GM18909 (cell line): ENCODE data around the gene AKAP8L.
A peak's percentile ranks its signal among the peaks of the same experiment; 100 is the strongest.

ENCODE experiments used
- ATAC-seq: cut with Tn5 transposase; IDR thresholded peaks from one replicate; pipeline ENCODE4 v1.9.1; 2021; ENCODE audit warnings: mild to moderate bottlenecking; ENCODE audit not compliant: unreplicated experiment, poor library complexity

Gene AKAP8L

GRCh38 chr19:15394426-15394825, 24.4 kb downstream of the AKAP8L start:
- ATAC-seq = no peak

- no peak for ATAC-seq
Observed at GRCh38 chr19:15393963-15394362, 24.8 kb downstream of the AKAP8L start.

GRCh38 chr19:15390814-15391213, 28.0 kb downstream of the AKAP8L start:
- no peak for ATAC-seq

GRCh38 chr19:15381864-15382263, 36.9 kb downstream of the AKAP8L start:
- no peak for ATAC-seq

GRCh38 chr19:15381429-15381828, 37.4 kb downstream of the AKAP8L start:
- ATAC-seq = no peak

GRCh38 chr19:15379999-15380647, 38.7 kb downstream of the AKAP8L start:
- ATAC-seq = peak; percentile 31

- ATAC-seq = peak; percentile 85
Observed at GRCh38 chr19:15379083-15379998, 39.4 kb downstream of the AKAP8L start, which contains the start of gene AKAP8. AKAP8 (minus strand) TSS chr19:15379787; CDS start chr19:15379731, 56 bp downstream.

GRCh38 chr19:15378534-15379082, 40.2 kb downstream of the AKAP8L start:
- no peak for ATAC-seq

- no peak for ATAC-seq
Observed at GRCh38 chr19:15374796-15375440, 43.9 kb downstream of the AKAP8L start.

- no peak for ATAC-seq
Observed at GRCh38 chr19:15374105-15374651, 44.6 kb downstream of the AKAP8L start.

- no peak for ATAC-seq
Observed at GRCh38 chr19:15373644-15374043, 45.1 kb downstream of the AKAP8L start.

- no peak for ATAC-seq
Observed at GRCh38 chr19:15372891-15373301, 45.9 kb downstream of the AKAP8L start.

GRCh38 chr19:15372470-15372869, 46.3 kb downstream of the AKAP8L start:
- ATAC-seq = no peak

GRCh38 chr19:15371786-15372380, 46.9 kb downstream of the AKAP8L start:
- ATAC-seq = no peak

- no peak for ATAC-seq
Observed at GRCh38 chr19:15371119-15371518, 47.7 kb downstream of the AKAP8L start.

GRCh38 chr19:15369594-15369891, 49.2 kb downstream of the AKAP8L start:
- no peak for ATAC-seq

- no peak for ATAC-seq
Observed at GRCh38 chr19:15368798-15369593, 49.8 kb downstream of the AKAP8L start.

- no peak for ATAC-seq
Observed at GRCh38 chr19:15368051-15368632, 50.6 kb downstream of the AKAP8L start.

- no peak for ATAC-seq
Observed at GRCh38 chr19:15367439-15367838, 51.3 kb downstream of the AKAP8L start.
